GM21390 (cell line): ENCODE data around the gene GJC2.

Experiments
- ATAC-seq: cut with Tn5 transposase; IDR thresholded peaks from one replicate; pipeline ENCODE4 v1.9.1; 2021; ENCODE audit not compliant: unreplicated experiment

Gene GJC2

DNA sequence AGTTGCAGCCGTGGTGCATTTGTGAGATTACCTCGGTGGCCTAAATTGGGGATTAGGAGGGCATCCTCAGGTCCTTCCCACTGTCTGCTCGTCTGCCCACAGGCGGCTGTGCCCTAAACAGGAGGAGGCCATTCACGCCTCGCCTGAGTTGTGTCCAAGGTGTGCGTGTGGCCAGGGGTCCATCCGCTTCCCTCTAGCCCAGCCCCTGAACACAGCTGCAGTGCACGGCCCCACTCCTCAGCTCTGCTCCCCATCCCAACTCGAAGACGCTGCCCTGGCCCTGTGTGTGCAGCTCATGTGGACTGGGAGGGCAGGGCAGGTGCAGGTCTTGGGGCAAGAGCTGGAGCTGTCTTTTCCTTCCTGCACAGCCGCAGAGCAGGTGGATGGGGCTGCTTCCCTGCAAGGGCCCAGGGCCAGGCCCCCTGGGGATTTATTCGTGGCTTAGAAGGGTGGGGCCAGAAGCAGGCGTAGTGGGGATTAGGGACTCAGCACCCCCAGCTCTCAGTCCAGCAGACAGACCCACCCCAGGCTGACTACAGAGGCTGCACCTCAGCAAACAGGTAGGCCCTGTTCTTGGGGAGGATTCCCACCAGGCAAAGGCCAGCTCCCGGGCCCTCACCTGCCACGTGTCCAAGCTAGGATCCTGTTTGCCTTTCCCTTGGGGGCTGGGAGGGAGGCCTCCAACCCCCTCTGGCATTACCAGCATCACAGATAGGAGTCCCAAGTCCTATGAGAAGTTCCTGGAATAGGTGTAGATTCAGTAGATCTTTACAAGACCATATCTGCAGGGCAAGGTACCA, 5.3 kb upstream of the GJC2 start:
- ATAC-seq: no peak

DNA sequence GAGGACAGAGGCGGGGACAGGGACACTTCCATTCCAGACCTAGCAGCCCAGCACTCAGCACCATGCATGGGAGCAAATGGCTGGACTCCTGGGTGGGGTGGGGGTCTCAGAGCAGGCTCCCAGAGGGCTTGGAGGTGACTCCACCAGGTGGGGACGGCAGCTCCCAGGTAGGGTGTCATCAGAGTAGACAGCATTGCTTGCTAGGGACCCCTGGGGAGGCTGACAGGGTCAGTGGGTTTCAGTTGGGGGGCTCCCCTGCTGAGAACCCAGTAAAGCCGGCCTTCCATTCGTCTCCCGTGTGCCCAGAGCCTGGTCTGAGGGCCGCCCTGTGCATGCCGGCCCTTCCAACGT, 4.8 kb upstream of the GJC2 start:
- ATAC-seq: no peak

DNA sequence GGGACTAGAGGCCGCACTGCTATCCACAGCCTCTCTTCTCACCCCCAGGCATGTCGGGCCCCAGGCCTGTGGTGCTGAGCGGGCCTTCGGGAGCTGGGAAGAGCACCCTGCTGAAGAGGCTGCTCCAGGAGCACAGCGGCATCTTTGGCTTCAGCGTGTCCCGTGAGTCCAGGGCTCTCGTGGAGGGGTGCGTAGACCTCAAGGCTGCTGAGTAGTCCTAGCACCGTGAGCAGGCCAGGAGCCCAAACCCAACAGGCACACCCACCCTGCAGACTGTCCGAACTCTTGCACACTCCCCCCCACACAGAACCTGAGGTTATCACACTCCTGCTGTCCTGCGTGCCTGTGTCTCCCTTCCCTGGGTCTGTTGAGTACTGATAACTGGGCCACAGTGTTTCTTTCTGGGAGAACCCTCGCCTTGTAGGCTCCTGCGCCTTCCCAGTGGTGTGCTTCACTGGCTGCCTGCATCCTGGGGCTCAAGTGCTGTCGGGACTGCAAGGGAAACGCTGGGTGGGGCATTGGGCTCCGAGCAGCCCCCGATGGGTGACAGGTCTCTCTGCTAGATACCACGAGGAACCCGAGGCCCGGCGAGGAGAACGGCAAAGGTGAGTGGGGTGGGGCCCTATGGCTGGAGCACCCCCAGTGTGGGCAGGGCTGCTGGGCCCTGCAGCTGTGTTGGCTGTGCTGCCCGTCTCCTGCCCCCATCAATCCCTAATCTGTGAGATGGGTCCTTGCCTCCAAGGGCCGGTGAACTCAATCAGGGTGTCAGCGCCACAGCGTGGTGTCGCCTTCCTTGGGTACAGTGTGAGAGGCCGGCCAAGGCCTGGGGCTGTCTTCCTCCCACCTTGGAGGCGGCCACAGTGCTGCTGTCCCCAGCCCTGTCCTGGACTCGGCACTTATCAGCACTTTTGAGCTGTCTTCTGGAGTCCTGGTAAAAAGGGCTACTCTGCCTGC, 4.0 kb upstream of the GJC2 start:
- ATAC-seq: no peak

DNA sequence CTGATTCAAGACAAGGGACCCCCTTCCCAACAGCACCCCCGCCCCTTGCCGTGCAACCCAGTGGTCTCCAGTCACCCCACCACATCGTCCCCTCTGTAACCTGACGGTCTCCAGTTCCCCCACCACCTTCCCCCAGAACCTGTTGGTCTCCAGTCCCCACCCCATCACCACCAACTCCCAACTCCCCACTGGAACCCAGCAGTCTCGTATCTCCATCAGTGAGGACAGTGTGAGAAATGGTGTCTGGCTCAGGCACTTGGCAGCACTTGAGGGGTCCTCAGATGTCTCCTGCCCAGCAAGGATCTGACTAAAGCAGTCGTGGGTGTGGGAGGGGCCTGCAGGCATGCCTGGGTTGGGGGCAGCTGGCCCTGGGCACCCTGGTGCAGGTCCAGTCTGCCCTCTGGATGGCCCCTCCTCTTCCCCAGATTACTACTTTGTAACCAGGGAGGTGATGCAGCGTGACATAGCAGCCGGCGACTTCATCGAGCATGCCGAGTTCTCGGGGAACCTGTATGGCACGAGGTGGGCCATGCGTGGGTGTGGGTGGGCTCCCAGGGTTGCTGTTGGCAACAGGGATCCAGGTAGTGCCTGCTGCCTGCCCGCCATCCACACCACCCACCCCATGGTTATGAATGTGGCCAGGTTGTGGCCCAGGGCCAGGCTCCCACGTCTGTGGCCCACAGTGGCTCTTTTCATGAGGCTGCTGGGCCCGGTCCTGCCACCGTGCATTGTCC, 3.1 kb upstream of the GJC2 start:
- ATAC-seq: no peak

DNA sequence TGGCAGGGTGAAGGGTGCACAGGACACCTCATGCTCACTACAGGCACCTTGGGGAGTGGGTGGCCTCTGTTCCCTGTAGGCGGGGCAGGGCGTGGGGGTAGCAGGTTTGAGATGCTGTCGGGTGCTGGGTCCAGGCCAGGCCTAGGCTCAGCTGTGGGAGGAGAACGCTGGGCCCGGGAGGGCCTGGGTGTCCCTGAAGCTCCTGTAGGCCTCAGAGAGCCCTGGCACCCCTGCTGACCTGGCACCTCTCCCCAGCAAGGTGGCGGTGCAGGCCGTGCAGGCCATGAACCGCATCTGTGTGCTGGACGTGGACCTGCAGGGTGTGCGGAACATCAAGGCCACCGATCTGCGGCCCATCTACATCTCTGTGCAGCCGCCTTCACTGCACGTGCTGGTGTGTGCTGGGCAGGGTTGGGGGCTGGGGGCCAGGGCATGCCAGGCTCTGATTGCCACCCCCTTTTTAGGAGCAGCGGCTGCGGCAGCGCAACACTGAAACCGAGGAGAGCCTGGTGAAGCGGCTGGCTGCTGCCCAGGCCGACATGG, 2.5 kb upstream of the GJC2 start:
- ATAC-seq: no peak

DNA sequence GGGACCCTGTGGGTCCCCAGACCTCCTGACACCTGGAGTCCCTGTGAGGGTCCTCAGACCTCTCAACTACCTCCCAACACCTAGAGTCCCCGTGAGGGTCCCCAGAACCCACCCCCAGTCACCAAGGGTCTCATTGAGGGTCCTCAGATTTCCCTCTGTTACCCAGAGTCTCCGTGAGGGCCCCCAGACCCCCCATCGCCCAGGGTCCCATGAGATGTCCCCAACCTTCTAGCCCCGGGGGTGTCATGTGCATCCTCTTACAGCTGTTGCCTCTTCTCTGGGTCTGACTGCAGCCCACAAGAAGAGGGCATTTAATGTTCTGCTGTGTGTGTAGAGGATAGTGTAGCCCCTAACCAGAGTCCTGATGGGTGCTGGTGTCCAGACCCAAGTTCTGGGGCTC, 2.0 kb upstream of the GJC2 start:
- ATAC-seq: no peak

DNA sequence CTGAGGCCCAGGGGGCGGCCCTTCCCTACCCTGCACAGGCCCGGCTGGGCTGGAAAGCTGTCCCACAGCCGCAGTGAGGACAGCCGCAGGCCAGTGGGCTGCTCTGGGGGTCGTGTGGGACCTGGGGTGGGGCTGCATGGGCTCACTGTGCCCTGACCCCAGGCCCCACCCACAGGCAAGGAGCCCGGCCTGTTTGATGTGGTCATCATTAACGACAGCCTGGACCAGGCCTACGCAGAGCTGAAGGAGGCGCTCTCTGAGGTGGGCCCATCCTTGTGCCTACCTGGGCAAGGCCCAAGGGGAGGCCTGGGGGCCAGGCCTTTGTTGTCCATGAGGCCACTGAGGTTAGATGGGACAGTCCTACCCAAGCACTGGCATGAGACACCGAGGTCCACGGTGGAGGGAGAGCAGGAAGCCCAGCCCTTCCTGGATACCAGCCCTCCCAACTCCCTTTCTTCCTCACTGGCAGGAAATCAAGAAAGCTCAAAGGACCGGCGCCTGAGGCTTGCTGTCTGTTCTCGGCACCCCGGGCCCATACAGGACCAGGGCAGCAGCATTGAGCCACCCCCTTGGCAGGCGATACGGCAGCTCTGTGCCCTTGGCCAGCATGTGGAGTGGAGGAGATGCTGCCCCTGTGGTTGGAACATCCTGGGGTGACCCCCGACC, 1.4 kb upstream of the GJC2 start:
- no peak for ATAC-seq

DNA sequence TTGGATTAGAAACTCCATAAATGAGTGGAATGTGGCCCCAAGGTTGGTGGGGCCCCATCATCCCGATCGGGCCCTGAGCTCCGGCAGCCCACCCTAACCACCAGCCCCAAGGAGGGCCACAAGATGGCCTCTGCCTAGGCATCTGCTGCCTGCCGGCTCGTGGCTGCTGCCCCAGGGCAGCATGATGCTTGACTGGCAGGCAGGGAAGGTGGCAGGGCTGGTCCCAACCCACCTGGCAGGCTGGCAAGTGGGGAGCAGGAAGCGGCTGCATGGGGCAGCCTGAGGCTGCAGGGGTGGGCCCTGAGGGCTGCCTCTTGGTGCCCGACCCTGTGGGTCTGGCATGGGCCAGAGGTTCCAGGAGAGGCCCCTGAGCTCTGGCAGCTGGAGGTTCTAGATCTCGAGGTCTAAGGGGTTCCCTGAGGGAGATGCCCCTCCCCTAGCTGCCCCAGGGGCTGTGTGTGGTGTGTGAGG, 760 bp upstream of the GJC2 start:
- no peak for ATAC-seq

DNA sequence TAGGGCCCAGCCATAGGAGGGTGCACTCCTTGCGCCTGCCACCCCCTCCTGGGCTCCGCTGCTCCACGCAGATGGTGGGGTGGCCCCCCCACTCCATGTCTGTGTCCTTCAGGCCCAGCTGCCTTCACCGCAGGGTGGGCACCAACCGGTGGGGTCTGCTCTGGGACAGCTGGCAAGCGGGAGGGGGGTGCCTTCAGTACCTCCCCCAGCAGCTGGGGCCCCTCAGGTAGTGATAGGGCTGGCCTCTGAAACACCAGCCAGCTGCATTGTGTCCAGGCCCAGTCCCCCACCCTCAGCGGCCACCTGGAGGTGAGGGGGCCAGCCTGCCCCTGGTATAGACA, 360 bp downstream of the GJC2 start:
- ATAC-seq: no peak

DNA sequence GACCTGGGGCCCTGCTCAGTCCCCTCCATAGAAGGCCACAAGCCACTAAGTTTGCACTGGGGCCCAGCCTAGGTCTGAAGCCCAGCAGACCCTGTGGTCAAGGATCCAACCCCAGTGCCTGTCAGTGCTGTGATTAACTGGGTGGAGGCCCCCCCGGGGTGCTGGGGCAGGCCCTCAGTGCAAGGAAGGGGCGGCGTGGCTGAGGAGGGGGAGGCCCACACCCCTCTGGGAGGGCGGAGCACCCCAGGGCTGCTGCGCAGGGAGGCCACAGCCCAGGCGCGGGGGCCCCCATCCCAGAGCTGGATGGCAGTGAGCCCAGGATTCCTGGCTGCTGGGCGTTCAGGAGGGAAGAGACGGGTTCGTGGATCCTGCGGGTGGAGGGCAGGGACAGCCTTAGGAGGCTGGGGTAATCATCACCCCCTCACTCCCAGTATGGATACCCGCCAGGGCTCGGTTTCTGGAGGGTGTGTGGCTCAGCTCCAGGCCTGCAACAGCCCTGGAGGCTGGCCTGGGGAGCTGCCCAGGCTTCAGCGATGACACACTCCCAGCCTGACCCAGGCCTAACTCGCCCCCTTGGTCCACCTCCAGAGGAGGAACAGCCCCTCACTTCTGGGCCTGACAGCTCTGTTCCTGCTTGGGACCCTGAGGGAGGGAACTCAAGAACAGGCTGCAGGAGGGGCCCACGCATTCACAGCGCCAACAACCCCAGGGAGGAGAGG, 890 bp downstream of the GJC2 start:
- ATAC-seq: no peak

DNA sequence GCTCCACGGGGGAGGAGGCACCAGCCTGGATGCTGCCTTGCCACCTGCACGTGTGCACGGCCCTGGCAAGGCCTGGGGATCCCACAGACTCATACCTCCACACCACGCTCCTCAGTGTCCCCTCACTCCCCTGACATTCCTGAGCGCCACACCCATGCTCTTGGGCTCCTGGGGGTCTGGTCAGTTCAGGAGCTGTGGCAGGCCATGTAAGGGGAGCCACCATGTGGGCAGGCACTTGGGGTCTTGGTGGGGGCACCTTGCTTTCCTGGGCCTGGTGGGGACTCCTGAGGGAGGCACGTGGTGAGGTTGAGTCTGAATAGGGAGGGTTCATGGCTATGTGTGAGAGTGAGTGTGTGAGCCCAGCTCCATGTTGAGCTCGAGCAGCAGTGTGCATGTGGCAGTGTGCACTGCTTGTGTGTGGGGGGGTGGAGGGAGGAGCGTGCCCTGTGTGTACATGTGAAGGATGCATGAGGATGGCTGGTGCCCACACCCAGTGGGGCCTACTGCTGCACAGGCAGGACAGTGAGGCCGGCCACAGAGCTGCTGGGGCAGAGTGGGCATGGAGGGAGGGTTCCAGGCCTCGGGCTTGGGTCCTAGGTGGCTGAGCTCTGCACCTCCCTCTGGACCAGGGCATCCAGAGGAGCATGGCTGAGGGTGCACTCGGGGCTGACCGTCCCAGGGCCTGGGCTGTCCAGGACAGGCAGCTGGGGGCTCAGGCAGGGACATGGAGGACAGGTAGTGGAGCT, 1.6 kb downstream of the GJC2 start:
- ATAC-seq: no peak

DNA sequence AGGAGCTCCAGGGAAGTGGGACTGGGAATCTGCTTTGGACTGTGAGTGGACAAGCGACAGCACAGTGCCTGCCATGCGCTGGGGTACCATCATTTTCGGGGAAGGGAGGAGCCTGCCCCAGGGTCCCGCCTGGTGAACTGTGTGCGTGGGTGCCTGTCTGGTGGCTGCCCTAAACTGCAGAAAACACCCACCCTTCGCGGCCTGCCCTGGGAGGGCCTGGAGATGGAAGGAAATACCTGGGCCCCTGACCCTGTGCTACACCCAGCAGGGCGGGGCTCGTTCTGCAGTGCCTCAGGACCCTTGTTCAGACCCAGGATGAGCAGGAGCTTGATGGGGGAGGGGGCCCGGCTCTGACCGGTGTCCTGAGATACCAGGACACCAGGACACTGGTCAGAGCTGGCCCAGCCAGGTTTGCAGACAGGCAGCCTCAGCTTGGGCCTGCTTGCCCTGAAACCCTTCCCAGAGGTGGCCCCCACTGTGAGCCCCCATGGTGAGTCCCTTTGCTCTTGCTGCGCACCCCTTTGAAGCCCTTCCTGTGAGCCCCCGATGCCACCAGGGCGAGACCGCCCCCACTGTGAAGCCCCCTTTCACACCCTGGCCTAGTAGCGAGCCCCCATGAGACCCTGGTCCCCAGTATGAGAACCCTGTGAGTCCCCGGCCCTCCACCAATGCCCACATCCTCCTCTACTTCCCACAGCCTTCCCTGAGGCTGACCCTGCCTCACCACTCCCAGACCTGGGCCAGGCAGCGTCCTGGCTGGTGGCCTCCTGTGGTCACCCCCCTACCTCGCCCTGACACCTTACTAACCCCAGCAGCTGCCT, 2.6 kb downstream of the GJC2 start:
- ATAC-seq: no peak

DNA sequence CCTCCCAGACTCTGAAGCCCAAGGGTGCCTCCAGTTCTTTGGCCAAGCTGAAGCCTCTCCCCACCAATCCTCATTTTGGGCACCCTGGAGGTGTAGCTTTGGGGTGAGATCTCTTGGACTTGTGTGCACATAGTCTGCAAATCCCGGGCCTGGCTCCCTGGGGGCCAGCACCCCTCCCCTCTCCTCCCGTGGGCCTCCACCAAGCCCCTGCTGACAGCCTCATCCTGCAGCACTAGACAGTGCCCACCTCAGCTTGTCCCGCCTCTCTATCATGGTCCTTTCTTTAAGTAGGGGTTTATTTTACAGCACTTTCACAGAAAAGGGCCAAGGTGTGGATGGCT, 3.2 kb downstream of the GJC2 start:
- no peak for ATAC-seq

DNA sequence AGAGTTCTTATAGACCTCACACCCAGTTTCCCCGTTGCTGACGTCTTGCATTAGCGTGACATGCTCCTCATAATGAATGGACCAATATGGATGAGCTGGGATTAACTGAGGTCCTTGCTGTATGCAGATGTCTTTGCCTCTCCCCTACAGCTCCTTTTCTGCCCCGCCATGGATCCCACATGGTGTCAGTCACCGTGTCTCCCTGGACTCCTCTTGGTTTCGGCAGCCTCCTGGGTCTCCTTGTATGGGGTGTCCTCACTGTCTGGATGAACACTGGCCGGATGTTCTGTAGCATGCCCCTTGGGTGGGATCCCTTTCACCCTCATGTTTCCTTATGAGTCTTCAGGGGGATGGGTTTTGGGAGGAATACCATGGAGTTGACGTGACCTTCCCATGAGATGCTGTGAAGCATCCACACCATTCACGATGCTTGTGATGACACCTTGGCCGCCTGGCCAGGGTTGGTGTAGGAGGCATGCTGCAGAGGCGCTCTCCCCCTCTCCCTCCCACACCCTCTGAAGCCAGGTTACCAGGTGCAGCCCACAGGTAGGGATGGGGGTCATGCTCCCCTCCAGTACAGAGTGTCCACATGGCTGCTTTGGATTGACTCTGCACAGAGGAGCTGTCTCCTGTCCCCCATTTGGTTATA, 4.4 kb downstream of the GJC2 start:
- no peak for ATAC-seq

DNA sequence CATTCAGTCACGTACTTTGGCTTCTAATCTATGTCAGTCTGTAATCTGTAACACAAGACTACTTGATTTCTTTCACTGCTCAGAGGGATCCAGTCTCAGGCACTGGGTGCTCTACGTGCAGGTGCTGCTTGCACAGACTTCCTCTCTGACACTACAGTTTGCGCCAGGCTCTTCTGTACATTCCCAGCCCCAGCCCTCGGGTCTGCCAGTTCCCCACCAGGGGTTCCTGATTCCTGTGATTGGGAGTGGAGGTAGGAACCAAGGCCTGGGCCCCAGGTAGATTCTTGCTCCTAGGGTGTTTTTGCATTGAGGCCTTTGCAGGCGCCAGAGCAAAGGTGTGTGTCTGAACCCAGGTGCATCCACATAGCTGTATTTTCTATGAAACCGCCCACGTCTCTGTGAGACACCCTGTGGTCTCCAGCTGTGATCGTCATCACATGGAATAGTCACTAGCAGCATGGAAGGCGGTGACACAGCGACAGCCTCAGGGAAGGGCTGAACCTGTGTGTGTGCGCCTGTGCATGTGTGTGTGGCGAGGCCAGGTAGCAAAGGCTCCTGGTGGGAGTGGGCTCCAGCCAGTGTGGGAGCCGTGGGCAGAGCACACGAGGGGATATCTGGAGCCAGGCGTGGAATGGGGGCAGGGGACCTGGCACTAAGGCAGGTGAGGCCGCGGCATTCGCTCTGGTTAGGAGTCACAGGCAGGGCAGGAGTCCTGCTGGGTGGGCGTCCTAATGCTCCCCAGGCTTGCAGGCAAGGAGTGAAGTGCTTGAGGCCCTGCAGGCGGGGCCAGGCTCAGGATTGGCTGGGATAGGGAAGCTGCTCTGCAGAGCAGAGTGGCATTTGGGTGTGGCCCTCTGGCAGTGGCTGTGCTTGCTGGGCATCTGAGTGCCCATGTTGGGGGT, 5.2 kb downstream of the GJC2 start:
- ATAC-seq: no peak

DNA sequence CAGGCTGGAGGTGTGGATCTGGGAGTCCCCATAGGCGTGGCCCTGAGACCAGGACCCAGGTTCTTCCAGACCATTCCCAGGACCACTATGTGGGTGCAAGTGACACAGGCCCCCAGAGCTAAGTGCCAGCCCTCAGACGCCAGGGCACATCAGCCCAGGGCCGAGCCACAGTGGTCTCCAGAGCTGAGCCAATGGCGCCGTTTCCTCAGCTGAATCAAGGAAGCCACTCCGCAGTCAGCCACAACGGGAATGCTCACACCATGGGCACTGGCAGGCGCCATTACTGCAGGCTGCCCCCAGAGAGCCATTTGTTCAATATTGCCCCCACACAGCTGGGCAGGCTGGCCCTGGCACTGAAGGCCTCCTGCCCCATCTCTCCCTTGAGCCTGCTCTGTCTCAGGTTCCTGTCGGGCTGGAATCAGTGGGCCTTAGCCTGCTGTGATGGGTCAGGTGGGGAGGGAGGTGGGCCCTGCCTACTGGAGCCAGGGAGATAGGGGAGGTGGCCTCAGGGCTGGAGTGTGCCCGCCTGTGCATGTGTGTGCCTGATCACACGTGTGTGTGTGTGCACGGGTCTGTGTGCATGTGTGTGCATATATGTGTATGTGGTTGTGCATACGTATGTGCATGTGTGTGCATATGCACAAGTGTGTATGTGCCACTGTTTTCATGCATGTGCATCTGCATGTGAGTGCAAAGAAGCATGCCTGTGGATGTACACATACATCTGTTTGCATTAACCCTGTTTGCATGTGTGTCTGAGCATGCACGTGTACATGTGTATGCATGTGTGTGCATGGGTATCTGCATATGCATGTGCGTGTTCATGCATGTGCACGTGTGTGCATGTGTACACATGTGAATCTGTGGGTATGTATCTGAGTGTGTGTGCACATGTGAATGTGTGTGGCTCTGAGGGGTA, 6.1 kb downstream of the GJC2 start:
- ATAC-seq: no peak
